ENCODE measurements around the gene ZIC1.

The ZIC1 gene

DNA sequence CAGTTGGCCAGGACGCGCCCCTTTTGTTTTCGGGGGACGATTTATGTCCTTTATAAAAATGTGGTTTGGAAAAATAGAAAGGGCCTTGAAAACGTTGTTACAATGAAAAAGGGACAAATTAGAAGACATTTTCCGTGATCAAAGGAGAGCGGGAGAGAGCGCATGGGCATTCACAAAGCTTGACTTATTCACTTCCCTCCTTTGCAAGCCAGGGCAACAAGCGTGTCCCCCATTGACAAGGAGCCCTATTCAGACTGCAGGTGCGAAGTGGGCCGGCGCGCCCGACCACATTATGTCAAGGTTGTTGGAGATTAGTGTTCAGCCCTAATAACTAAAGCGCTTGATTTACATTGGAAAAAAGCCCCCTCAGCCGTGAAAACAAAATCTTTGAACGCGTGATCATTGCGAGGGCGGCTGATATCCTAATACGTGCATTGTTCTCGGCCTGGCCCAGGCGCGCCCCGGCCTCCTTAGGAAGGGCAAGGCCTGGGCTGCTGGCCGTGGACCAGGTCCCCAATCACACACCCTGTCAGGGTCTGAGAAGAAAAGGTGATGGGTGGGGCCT, 28.7 kb upstream of the ZIC1 start:
- DNase-seq (ENCODE audit: low spot score): no peak

DNA sequence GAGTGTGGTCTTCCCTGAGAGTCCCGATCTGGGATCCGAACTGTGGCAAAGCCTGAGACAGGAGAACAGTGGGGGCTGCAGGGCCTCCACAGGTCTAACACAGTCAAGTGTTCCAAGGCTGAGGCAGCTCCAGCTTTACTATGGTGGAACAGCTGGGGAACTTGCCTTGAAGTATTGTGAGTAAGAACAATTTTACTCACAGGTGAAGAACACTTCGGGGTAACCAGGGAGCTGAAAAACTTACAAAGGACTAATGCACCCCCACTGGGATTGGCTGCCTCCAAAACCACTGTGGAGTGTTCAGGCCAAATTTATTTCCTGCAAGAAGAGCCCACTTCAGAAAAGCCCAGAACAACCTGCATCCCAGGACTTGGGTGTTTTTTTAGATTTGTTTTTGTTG, 28.2 kb upstream of the ZIC1 start:
- DNase-seq (ENCODE audit: low spot score): no peak

DNA sequence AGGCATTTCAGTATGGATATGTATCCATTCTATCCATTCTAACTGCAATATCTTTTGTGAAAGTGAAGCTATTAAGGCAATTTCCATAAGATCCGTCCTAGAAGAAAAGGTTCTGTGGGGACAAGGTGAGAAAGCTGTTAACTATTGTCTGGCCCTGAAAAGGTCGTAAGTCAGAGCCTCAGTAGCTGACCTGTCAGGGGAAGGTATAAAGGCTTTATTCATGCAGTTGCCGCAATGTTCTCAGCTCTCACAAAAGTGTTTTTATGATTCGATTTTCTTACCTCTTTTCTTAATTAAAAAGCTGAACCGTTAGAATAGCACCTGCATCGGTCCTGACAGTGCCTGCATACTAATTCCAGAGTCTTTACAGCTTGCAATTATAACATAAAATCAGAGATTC, 27.6 kb upstream of the ZIC1 start:
- DNase-seq (ENCODE audit: low spot score): no peak

DNA sequence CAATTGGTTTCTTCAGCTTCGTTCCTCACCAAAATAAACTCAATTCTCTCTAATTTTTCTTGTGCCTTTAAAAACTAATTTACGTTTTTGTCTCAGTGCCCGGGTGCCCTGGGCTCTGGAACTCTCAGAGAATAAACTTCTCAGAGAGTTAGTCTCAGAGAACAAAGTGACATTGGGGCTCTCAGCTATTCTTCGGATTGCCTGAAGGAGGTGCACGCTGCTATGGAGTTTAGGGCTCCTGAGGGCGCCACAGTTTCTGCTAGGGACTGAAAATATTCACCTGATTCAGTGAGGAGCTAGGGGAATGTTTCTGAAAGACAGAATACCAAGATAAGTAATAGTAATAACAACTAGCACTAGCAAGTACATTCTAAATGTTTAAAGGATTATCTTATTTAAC, 25.5 kb upstream of the ZIC1 start:
- DNase-seq (ENCODE audit: low spot score): no peak

DNA sequence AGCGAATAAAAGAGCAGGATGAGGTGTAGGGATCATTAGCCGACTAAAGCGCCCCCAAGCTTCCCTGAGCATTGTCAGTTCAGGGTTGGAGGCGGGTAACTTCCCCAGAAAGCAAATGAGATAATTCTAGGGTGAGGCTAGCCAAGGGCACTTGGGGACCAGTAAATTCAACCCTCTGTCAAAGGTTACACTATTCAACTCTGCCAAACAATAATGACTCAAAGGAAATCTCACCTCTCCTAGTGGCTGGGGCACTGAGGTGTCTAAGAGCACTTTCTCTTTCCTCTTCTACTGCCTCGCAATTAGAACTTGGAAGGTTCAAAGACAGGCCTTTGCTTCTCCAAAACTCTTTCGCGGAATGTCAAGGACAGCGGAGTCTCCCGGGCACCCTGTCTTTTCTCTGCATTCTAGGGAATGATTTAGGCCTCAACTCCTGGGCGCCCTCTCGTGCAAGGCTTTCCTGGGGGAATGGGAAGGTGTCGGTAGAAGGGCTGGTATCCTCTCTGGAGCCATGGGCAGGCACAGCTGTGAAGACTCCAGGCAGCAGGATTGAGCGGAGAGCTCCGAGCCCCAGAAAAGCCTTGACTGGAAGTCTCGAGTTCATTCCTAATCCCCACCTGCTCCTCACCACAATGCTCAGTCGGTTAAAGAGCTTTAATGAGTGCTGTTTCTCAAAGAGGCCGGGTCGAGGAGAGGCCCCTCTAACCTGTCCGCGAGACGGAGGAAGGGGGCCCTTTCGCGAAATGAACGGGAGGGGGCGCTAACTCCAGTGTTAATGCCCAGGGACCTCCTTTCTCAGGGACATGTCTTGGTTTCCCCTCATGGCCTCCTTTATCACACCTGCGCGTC, 24.7 kb upstream of the ZIC1 start:
- no peak for DNase-seq (ENCODE audit: low spot score)

DNA sequence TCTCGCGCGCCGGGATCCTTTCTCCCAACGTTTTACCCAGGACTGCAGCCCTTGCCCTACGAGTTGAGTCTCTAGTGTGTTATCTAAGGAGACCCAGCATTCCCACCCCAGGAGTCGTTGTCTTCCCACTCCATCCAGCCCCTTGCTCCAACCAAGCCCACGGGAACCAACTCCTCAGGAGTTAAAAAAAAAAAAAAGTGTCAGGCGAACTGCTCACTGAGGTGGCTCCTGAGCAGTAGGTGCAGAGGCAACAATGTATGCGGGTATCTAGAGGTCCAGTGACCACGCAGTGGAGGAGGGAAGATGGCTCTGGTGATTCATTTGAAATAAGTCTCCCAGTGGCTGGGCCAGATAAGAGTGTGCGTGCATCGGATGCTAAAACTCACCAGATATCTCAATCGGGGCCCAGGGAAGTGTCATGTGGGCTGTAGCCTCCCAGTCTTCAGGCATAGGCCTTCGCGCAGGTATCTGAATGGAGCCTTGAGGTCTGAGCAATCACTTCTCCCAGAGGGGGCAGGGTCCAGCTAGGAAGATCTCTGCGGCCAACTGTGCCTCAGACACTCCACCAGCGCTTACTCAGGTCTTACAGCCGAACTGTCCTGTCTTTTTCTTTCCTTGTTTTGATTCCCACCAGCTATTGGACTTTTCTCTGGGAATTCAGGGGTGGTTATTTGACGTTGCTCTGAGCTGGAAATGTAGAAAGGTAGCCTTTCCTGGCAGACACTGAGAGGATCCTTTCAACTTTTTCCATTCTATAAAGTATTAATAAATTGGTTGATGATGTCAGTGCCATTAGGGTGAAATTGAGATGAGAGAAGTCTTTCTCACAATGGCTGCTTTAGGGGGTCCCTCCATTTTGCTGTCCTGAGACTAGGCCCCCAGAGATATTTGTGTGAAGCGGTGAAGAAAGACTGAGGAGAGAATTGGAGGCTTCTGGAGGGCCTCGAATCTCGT, 23.8 kb upstream of the ZIC1 start:
- DNase-seq (ENCODE audit: low spot score): no peak

DNA sequence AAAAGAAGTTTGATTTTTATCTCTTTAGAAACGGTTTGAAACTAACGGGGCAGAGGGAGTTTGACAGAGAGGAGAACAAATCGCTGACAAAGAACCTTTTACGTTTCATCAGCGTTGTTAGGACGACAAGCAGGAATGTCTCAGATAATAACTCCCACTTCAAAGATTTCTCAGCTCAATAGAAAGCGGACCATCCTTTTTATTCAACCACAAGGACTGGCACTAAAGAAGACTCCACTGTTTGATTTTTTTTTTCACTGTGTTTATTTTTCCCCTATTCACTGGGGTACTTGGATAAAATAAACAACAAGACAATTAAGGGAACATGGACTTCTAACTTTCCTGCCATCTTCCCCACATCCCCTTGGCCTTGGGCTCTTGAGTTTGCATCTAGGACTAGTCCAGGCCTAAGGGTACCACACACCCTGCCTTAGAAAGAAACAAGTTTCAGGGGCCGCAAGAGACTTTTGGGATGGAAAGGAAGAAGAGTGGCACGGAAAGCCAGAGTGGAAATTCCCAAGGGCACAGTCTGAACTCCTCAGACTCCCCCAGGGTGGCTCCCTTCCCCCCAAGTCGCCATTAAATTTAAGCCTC, 21.8 kb upstream of the ZIC1 start:
- DNase-seq (ENCODE audit: low spot score): no peak

DNA sequence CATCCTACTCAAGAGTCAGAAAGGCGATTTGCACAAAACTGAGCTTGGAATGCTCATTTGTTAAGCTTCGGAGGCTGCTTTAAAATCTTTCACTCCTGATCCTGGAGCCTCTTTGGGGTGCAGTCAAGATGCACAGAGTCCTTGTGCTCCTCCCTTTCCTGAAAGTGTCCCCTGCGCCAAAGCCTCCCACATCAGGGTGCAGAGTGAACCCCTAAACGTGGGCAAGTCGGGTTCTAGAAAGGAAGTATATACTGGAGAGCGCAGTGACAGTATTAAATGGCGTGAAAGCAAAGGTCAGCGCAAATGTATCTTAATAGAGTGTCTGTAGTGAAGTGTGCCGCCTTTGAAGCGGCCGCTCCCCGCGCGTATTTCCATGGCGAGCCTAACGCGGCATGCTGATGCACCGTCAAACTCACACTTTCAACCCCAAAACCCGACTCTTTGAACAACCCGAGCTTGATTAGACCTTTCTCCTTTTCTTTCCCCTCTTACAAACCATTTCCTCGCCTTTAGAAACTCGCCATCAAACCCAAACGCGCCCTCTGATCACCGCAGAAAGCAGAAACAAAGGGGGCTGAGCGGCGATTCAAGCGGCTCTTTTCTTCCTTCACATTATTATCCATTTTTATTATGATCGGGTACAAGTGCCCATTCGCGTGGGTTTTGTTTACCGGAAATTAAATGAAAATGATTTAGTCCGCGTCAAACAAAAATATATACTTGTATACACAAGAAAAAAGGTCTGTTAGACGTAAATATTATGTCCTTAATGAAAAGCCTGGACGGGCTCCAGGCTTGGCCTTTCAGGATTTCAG, 21.1 kb upstream of the ZIC1 start:
- DNase-seq (ENCODE audit: low spot score): no peak

DNA sequence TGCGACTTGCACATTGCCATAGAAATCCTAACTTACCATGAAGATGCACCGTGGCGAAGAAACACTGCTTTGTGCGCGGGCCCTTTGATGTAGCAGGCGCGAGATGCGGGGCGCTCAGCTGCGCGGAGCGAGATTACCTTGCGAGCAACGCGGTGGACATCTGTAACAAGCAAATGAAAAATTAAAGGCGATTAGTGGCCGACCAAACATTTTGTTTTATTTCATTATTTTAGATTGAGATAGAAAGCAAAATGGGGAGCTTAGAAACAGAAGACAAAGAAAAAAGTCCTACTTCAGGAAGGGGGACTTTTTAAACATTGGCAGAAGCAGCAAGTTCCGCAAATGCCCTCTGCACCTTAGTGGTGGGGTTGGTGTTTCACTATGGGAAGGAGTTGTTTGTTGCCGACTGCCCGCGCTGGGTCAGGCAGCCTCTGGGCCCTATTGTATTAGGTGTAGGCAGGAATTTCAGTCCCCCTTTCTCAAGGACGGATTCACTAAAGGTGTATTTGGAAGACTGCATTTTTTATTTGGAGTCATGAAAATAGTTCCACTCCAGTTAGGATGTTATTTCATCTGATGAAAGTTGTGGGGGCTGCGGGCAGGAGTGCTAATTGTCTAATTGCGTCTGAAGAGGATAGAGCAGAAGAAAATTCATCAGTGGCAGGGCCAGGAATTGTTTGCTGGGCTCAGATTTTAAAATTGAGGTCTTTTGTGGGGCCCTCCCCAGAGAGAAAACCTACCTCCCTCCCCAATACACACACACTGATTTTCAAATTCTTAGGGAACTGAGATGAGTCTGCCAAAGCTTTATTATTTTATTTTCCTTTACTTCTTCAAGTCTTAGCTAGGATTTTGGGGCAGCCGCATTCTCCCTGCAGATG, 20.2 kb upstream of the ZIC1 start:
- no peak for DNase-seq (ENCODE audit: low spot score)

DNA sequence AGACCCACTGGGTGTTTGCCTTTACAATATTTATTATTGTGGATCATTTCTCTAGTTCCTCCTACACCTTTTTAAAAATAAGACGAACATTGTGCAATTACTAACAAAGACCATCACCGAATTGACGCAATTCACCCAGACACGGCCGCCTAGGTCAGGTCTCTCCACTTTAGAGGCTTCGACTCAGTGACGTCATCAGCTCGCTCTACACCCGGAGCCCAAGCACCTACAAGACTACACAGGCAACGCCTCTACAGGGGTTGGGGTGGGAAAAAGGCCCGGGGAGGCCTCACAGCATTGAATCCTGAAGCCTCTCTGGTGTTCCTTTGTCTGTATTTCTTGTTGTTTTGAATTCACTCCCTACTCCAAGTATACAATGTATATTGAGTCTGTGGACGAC, 19.4 kb upstream of the ZIC1 start:
- DNase-seq (ENCODE audit: low spot score): no peak

DNA sequence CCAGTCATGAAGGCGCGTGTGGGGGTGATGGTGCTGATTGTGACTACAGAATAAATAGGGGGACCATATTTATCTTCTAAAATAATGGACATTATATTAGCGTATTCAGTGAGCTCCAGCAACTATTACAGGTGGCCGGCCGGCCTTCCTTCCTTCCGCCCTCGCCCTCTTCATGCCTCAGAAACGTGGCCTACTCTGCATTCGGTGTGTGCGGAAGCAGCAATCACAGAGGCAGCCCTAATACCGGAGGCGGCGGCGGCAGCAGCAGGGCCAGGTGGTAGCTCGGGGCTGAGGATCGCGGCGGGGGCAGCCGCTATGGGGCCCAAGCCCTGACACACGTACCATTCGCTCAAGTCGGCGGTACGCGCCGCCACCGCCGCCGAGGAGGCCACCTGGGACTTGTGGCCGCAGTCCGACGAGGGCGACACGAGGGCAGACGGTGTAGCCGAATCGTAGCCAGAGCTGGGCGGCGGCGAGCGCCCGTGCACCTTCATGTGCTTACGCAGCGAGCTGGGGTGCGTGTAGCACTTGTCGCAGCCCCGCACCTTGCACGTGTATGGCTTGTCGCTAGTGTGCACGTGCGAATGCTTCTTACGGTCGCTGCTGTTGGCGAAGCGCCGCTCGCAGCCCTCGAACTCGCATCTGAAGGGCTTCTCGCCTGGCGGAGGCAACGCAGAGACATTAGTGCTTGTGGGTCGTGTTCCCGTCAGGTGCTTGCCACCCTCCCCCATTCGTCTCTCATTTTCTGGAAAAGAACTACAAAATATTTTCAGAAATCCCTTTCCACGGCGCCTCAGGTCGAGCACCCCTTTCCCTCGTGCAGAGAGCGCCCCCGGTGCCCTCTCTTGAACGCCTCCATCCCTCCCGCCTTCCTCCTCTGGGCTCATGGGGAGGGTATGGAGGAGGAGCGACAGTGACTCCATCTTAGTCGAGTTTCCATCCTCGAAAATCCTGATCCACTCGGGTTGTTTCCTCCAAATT, 18.3 kb upstream of the ZIC1 start:
- DNase-seq (ENCODE audit: low spot score): no peak

DNA sequence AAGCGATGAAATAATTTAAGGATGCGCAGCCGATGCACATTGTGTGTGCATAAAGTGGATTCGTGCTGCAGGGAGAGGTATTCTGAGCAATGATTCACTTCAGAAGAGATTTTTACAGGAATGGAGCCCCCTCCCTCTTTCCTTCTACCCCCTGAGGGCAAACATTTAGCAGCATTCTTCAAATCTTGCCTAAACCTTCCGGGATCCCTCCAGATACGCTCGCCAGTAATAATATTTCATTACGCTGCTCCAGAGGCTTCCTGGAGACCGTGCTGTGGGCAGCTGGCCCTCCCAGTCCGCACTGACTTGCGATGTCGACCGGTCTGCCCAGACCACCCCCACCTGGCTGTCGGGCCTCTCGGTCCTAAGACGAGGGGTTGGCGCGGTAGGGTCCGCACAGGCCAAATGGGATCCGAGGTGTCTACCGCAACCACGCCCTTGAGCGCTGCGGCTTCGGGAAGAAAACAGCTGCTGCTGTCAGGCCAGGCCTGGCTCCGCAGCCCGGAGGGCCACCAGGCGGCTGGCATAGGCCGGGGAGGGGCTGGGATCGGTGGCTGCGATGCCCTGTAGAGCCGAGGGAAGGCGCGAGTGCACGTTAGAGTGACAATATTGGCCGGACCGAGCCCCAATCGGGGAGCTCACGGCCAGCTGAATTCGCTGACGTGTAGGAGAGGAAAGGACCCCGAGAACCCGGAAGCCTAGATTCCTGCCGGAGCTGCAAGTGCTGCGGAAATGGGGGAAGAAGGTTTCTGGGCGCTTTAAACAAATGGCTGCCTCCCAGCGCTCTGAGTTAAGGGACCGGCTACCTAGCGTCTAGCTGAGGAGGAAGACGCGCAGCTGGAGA, 17.2 kb upstream of the ZIC1 start:
- DNase-seq (ENCODE audit: low spot score): peak; percentile 72

DNA sequence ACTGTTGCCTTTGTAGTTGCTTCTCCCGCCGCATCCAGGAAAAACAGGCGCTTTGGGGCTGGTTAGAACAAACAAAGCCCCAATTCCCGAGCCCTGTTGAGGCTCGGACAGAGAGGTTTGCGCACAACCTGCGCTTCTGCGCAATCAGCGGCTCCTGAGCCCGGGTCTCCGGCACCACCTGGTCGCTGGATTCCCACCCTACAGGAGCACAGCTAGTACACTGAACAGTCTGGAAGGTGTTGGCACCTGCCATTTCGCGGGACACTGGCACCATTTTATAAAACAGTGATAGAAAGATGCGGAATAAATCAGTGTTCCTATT, 16.6 kb upstream of the ZIC1 start:
- DNase-seq (ENCODE audit: low spot score): no peak

DNA sequence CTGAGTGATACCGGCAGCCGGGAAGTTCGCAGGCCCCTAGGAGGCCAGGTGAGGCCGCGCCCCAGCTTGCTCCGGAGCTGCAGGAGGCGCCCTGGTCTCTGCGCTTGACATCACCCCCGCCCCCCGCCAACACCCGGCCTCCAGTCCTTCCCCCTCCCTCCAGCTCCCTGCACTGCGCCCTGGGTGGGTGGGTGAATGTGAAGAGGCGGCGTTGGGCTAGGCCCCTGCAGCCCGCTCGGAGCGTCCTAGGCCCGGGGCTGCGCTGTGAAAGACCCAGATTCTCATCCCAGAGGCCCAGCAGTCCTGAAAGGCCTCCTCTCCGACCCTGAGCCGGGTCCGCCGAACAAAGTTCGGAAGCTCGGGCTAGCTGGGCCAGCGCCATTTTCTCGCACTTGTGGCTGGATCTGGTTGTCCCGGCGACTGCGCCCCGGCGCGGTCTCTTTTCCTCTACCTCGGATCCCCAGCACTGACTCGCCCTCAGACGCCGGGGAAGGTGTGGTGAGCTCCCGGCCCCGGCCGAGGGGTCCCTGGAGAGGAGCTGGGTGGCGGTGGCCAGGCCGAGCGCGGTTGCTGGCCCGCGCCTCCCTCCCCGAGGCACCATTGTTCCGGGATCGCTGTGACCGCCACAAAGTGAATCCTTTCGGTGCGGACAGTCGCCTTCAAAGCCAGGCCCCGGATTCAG, 15.8 kb upstream of the ZIC1 start:
- DNase-seq (ENCODE audit: low spot score): no peak

DNA sequence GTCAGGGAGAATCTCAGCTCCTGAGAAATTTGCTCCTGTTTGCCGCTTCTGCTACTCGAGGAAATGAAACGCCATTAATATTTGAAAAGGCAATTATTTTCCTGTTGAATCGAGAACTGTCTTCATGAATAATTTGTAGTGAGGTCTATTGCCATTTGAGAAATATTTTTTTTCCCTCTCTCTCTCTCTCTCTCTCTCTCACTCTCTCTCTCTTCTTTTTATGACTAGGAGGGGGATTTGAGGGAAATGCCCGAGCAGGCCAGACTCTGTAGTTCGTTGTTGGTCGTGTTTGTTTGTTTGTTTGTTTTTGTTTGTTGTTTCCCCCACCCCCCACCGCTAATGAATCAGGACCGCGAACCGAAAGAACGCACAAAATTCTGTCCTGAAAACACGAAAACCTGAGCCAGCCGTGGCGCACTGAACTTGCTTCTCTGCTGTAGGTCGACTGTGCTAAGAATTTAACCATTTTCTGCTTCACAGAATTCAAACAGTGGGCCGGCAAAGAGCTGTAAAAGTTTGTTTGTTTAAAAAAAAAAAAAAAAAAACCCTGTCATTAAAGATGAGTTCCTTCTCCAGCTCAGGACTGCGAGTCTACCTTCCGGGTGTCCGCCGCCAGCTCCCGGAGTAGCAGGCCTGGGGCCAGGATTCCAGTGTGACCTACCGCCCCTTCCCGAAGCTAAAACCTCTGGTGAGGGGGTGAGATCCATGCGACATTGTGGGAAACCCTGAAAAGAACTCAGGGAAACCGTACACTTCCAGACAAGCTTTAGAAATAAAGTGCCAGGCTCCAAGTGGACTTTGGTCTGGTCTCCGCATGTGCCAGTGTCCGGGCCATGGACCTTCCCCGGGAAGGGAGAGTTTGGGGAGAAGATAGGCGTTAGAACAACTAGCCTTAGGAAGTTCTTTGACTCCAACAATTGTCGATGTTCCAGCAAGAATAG, 15.0 kb upstream of the ZIC1 start:
- DNase-seq (ENCODE audit: low spot score): no peak

DNA sequence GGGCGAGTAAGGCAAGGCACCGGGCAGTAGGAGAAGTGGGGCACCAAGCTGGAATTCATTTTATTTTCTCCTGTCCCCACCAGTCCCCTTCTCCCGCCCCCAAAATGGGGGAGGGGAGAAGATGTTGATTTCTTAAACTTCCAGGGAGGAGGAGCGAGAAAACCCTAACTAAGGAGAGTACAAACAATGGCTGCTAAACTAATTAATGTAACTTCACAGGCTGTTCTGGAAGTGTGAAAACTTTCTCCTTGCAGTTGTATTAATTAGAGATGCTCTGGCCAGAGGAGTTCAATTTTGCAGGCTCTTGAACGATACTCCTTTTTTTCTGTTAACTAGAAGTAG, 14.3 kb upstream of the ZIC1 start:
- no peak for DNase-seq (ENCODE audit: low spot score)

All from AG08395 (cell line).